ENCODE data around the gene F11. TPM values are rescaled to one million over a fixed set of nuclear protein-coding genes. Genes with fewer than 3 reads are reported as not detected.

F11 gene
- total and polyA plus RNA-seq, 2 donors (not counting 3 experiments of a cell fraction or from before 2014, with no cell fraction given), result not detected

DNA sequence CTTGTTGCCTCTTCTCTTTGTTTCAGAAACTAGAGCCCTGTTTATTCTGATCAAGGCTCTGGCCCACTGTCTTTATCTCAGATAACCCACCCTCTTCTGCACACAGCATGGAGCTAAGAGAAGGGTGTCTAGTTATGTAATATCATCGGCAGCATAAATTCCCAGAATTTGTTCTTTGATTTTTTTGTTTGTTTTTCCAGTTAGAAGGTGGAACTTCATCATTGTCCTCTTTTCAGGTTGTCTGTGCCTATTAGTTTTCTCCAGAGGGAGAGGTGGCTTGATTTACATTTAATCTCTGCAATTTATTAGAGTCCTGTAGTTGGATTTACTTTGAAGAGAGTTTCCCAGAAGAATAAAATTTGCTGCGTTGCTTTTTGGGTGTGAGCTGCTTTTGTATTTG, 15.2 kb upstream of the F11 start:
- TF ChIP-seq JUN (IDR thresholded peaks at IDR 0.05; ENCODE audit: borderline replicate concordance, insufficient read depth, insufficient read length, low read depth), result no peak
- no peak for TF ChIP-seq EZH2 (IDR thresholded peaks at IDR 0.05; ENCODE audit: borderline replicate concordance, low read depth, low read length, severe bottlenecking)
- TF ChIP-seq GATA2 (IDR thresholded peaks at IDR 0.05; ENCODE audit: insufficient read depth, insufficient read length, low read depth, low read length), result no peak
- TF ChIP-seq FOS (IDR thresholded peaks at IDR 0.05; ENCODE audit: borderline replicate concordance, insufficient read depth, low read length), result no peak
- no peak for TF ChIP-seq POLR2A (IDR thresholded peaks at IDR 0.05; ENCODE audit: low read depth, low read length)
- TF ChIP-seq MYC (IDR thresholded peaks at IDR 0.05; ENCODE audit: low read depth, low read length), result no peak
- TF ChIP-seq POLR2AphosphoS5 (IDR thresholded peaks at IDR 0.05; ENCODE audit: insufficient read depth, low read depth, low read length), result no peak
- TF ChIP-seq, protein P1, sequence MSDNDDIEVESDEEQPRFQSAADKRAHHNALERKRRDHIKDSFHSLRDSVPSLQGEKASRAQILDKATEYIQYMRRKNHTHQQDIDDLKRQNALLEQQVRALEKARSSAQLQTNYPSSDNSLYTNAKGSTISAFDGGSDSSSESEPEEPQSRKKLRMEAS (IDR thresholded peaks at IDR 0.05; ENCODE audit: insufficient read depth, insufficient read length), result no peak
- TF ChIP-seq, protein P2, sequence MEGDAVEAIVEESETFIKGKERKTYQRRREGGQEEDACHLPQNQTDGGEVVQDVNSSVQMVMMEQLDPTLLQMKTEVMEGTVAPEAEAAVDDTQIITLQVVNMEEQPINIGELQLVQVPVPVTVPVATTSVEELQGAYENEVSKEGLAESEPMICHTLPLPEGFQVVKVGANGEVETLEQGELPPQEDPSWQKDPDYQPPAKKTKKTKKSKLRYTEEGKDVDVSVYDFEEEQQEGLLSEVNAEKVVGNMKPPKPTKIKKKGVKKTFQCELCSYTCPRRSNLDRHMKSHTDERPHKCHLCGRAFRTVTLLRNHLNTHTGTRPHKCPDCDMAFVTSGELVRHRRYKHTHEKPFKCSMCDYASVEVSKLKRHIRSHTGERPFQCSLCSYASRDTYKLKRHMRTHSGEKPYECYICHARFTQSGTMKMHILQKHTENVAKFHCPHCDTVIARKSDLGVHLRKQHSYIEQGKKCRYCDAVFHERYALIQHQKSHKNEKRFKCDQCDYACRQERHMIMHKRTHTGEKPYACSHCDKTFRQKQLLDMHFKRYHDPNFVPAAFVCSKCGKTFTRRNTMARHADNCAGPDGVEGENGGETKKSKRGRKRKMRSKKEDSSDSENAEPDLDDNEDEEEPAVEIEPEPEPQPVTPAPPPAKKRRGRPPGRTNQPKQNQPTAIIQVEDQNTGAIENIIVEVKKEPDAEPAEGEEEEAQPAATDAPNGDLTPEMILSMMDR (IDR thresholded peaks at IDR 0.05; ENCODE audit: extremely low read depth in 1 of 2, insufficient read depth in 1 of 2, low read depth in 1 of 2, low read length in 2 of 2), result no peak
- H3K27ac ChIP-seq (ENCODE audit: insufficient read depth, low read depth, low read length), result no peak overlapping the region
- ChIA-PET POLR2A (no interaction called here), CTCF (no interaction called here)
- no peak overlapping the region for H2AFZ ChIP-seq (ENCODE audit: low read depth, low read length)
- dilution Hi-C loops (cut with MboI; ENCODE audit: extremely low pct_ligation_motif_present, low sequenced_read_pairs) (no loop called here), intact Hi-C loops (cut with micrococcal nuclease) (no loop called here)
- H3K9ac ChIP-seq (replicated peaks; ENCODE audit: extremely low read depth, insufficient read depth, low read length), result no peak overlapping the region
- no peak overlapping the region for H3K4me3 ChIP-seq (replicated peaks in 1 of 3; ENCODE audit: insufficient read depth in 1 of 3, low read depth in 1 of 3, low read length in 3 of 3)
- H3K4me1 ChIP-seq (ENCODE audit: control insufficient read depth, extremely low read depth, insufficient read depth, low read length), result no peaks in the 10 kb centered on the region
- H3K9me3 ChIP-seq (replicated peaks; ENCODE audit: control insufficient read depth, insufficient read depth, low read length), result no peaks in the 10 kb centered on the region
- no peaks in the 10 kb centered on the region for H3K79me2 ChIP-seq (ENCODE audit: control insufficient read depth, insufficient read depth, low read length)
- BruUV-seq (replicated peaks), result no TSS peak
- H4K20me1 ChIP-seq (replicated peaks; ENCODE audit: control insufficient read depth, extremely low read depth, insufficient read depth, low read length), result no peaks in the 10 kb centered on the region
- no peaks in the 10 kb centered on the region for H3K36me3 ChIP-seq (ENCODE audit: control insufficient read depth in 2 of 2, extremely low read depth in 1 of 2, insufficient read depth in 2 of 2, low read length in 2 of 2)
- H3K9me1 ChIP-seq (replicated peaks; ENCODE audit: control insufficient read depth, extremely low read depth, insufficient read depth, low read length), result no peaks in the 10 kb centered on the region
- H3K4me2 ChIP-seq (ENCODE audit: insufficient read depth, low read length), result no peak overlapping the region
- H3K27me3 ChIP-seq (ENCODE audit: control insufficient read depth in 2 of 2, insufficient read depth in 2 of 2, low read length in 2 of 2), result no peaks in the 10 kb centered on the region
- FAIRE-seq (no peak), DNase-seq (ENCODE audit: low read depth, low spot score) (no peak)
